ENCODE results near the gene EN2.

GRCh38 chr7:155418304-155418703 is 39.6 kb upstream of the EN2 start:
- TF ChIP-seq CTCF (IDR thresholded peaks at IDR 0.05) = no peak
- no peak for TF ChIP-seq POLR2A (IDR thresholded peaks at IDR 0.05)
